ENCODE measurements around the gene HPCAL1.

The HPCAL1 gene

DNA sequence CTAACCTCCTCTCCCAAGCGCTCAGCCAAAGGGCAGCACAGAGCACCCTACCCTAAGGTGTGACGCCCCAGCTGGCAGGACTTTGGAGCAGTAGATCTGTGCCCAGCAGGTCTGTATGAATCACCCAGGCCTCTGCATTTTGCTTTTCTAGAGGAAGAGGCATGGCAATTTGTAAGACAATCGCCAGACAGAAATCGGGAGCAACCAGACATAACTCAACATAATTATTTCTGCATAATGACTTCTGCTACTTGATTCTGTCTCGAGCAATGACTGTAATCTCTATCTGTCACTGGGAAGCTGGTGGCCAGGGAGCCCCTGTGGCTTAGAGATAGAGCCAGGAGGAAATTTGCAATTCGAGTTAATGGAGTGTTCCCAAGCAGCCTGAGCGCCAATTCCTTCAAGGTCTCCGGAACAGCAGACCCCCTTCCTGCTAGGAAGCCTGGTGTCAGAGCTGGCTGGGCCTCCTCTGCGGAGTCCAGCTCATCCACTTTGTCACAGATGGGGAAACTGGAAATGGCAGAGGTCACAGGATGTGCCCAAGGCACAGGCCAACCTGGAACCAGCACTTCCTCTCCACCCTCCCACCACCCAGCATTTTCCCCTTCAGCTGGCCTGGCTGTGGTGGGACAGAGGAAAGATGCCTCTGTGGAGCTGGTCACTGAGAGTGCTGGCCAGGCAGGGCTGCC is 90.4 kb downstream of the HPCAL1 start:
- no peak for DNase-seq

DNA sequence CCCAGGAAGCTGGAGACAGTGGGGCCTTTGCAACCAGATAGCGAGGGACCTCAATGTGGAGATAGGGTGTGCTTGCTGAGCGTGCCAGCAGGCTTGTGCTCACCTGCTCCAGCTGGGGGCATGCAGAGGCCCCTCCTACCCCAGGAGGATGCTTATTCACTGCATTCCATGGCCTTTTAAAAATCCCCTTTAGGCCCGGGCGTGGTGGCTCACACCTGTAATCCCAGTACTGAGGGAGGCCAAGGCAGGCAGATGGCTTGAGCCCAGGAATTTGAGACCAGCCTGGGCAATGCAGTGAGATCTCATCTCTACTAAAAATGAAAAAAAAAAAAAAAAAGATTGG is 90.9 kb downstream of the HPCAL1 start:
- DNase-seq = no peak

DNA sequence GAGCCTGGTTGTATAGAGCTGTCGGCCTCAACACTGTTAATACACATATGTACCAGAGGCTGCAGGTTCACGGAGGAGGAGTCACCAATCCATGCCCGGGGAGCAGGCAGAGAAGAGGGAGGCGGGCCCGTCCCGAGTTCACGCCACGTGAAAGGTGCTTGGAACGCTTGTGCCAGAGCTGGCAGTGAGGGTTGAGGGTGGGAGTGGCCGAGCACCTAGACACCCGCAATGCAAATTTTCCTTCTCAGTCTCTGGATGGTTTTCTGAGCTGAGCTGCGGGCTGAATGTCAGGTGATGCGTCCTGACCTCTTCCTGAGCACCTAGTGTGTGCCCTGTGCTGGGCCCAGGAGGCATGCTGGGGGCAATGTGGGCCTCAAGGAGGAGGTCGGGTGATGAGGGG is 93.2 kb downstream of the HPCAL1 start:
- DNase-seq = no peak

DNA sequence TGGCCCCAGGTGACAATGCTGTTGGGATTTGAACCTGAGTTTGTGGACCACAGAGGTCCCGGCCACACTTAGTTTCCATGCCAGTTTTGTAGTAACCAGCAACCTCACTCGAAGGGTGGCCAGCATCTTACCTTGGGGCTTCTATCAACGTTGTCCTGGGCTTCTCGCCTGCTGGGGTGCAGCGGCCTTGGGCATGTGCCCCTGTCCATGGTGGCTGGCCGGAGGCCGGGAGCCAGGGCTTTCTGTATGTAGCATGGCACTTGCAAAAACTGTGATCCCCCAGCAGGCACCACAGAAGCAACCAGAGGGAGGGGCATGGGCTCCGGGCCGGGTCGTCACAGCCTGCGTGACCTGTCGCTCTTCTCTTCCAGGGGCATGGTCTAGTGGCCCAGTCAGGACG is 93.8 kb downstream of the HPCAL1 start:
- no peak for DNase-seq

DNA sequence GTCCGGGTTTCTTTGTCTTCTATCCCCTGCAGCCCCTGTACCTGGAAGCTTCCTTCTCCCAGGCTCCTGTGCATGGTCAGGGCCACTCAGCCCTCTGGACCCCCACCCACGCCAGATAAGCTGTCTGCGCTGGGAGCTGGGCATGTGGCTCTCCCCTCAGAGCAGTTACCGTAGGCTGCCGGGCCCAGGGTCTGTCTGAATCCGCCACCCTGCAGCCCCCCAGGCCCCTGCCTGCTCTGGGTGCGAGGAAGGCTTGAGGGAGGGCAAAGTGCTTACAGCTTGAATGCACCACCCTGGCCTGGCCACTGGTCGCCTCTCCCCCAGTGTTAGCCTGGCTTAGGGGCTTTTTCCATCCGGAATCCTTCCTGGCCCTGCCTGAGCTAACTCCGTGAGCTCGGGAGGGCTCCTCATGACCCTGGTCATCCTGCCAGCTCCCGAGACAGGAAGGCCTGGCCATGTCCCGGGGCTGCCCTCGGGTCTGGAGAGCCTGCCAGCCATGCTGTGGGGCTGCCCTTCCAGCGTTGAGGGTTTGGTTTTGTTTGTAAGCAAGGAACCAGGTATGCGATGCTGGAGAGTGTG is 94.7 kb downstream of the HPCAL1 start:
- no peak for DNase-seq

DNA sequence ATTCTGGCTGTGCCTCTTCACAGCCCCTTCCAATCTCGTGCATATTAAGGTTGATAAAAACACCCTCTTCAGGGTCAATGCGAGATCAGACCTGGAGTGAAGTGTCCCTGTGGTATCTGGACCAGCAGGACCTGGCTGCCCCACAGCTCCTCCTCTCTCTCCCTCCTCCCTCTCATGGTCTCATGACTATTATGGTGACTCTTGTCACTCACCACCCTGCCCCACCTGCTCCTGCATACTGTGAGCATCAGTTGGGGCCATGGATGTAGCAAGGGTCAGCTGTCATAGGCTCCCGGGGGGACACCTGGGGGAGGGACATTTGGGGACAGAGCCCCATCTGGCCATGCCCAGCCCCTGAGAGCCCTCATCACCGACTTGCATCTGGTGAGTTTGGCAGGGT is 95.2 kb downstream of the HPCAL1 start:
- DNase-seq = no peak

DNA sequence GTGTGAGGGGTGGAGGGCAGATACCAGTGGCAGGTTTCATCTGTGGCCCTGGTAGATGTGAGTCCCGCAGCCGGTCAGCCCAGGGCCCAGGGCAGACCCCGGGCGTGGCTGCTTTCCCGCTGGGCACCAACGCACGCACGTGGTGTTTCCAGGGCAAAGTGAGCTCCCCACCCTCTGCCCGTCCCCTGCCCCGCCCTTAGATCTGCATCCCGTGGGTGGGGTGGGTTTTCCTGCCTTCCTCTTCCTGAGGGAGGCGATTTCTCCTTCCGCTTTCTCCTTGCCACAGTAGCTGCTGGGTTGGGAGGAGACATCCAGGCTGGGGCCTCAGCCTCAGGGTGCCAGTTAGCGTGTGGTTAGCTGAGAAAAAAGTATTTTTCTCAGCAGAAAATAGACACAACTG is 95.8 kb downstream of the HPCAL1 start:
- no peak for DNase-seq

DNA sequence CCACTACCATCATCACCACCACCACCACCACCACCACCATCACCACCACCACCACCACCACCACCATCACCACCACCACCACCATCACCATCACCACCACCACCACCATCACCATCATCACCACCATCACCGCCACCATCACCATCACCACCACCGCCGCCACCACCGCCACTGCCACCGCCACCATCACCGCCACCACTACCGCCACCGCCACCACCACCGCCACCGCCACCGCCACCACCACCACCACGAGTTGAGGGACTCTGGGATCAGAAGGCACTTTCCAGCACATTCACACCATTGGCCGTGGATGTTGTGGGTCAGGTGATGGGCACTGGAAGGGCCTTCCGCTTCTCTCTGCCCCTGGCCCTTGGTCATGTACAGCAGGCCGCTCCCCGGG is 96.7 kb downstream of the HPCAL1 start:
- no peak for DNase-seq

DNA sequence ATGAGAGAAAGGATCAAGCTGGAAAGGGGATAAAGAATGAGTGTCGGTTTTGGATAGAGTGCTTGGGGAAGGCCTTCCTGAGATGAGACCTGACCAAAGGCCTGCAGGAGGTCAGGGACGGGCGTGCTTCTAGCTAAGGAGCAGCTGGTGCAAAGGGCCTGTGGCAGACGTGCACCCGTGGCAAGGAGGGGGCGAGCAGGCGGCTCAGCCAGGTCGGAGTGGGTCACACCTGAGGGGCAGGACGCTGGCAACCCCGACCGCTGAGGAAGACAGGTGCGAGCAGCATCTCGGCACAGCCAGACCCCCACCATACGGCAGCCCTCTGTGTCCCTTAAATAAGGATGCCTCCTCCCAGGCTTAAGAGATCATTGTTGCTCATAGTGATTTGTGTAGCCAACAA is 97.3 kb downstream of the HPCAL1 start:
- no peak for DNase-seq

DNA sequence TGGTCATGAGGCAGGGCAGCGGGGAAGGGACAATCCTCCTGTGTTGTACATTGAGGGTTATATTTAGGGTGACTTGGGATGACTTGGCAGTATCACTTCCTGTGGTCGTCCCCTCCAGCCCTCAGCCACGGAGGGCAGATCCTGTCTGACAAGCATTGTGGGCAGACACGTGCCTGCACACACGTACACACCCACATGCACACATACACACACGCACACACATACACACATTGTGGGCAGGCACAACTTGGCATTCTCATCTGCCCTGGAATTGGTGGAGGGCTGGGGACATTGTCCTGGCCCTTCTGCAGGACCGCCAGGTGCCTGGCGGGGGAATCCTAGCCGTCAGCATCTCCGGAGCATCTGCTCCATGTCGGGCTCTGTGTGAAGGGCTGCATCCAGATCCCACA is 97.9 kb downstream of the HPCAL1 start:
- DNase-seq = no peak

DNA sequence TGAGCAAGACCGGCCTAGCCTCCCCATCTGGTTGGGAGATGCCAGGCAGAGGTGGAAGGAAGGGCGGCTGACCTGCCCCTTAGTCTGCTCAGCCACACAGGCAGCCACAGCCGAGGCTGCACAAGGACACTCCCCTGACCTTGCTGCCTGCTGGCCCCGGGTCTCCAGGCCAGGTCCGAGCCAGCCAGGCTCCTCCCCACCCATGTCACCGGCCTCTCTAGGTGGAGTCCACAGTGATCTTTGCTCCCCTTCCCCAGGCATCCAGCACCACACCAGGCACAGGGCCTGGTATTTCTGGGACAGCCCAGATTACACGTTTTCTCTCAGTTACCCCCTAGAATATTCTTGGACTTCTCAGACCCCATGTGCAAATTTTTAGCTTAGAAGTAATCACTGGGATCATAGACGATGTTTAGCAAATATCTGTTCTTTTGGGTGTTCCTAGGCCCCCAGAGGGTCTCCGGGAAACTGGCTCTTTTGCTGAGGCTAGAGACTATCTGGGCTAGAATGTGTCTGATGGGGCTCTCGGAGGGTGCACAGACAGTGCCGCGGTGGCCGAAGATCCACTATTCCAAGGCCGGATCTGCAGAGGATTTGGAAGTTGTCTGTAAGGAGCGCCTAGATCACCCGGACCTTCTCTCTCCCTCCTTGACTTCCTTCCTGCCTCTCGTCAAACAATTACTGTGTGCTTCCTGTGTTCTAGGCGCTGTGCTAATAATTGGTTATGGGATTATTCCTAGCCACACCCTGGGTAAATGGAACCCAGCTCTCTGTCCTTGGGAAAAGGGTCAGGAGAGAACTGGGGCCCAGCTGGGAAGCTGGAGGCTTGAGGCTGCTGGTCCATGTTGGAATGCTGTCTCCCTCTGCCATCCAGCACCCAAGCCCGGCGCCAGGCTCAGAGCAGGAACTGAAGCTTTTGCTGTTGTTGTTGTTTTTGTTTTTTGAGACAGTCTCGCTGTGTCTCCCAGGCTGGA is 98.6 kb downstream of the HPCAL1 start:
- no peak for DNase-seq

DNA sequence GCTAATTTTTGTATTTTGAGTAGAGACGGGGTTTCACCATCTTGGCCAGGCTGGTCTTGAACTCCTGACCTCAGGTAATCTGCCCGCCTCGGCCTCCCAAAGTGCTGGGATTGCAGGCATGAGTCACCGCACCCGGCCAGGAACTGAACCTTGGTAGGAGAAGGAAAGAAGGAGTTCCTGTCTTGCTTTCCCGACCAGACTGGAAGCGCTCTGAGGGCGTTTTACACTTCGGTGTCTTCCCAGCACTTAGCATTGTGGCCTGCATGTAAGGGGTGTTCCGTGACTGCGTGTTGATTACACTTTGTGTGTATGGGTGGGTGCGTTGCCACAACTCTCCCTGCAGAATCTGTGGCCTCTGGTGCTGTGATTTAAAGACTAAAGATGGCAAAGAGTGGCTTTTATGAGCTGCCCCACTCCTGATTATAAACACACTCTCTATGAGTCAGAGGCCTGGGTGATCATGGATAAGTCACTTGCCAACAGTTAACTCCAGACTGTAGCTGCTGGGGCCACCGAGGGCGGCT is 99.4 kb downstream of the HPCAL1 start:
- DNase-seq = no peak

DNA sequence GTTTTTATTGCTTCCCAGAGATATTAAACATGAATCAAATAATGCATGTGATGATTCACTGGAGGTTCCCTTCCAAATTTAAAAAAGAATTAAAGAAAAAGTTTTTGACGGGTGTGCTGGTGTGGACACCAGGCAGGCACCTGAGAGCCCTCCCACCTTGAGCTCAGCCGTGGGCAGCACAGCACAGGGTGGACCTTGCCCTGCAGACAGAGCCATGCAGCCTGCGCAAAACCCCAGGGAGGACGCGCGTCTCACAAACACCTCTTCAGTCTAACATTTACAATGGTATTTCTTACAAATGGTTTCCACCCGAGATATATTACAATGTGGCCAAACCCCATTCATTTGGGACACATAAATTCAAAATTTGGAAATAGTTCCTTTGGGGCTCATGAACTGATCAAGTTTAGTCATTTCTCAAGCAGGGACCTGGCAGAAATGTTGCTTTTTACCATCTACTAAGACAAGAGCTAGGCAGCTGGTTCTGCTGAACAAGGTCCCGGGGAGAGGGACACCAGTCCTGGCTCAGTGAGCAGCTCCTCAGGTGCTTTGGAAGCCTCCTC is 100.0 kb downstream of the HPCAL1 start:
- no peak for DNase-seq

DNA sequence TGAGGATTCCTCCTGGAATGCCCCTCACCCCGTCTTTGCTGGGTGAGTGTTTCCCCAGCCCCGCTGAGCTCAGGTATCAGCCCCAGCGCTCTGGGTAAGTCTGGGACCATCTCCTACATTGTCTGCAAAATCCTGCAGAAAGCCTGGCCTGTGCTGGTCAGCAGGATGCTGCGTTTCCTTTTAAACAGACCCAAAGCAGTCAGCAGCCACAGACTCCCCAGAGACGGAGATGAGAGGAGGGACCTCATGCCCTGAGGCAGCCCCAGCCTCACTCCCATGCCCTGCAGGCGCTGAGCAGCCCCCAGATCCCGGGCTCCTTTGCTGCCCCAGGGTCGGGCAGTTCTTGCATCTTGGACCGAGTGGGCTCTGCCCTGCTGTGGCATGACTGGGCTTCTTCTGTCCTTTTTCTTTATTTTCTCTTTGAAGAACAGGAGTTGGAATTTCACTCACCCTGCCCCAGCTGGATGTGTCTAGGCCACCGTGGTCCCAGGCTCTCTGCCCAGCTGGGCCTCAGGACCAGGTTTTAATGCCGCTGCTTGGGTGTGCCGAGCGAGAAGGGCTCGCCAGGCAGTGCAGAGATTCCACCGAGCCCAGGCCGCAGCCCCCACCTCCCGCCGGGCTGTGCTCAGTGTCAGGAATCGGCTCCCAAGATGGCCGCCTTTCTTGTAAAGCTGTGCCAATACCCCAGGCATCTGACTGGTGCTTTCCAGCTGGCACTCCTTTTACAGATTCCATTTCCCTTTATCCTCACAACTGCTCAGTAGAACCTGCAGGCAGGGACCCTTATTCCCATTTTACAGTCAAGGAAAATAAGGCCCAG is 101.8 kb downstream of the HPCAL1 start:
- no peak for DNase-seq

DNA sequence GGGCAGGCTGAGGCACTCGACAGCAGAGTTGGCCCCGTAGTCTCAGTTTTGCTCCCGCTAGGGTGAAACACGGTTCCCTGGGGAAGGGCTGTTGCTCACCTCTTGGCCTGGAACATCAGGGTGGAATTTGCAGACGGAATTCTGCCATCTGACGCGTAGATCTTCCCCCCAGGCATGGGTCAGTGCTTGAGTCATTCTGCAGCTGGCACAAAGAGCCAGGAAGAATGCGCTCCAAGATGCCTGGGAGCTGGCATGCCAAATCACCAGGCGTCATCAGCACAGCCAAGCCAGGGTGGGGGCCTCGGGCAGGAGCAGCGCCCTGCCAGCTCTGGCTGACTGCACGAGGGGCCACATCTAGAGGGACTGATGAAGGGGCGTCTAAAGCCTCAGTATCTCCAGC is 102.7 kb downstream of the HPCAL1 start:
- DNase-seq = no peak

DNA sequence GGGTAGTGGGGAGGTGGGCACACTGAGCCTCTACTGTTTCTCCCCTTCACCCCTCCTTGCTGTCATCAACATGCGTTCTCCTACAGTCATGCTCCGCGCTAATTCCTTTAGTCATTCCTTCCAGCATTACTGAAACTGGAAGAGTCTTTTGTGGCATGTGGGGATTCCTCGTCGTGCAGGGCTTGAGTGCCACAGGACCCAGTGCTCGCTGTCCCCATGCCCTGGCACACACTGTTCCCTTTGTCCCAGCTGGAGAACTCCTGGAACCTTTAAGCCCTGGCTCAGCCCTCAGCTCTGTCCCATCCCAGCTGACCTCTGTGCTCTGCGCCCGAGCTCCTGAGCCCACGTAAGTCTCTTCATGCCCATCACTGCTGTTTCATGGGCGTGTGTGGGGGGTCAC is 103.3 kb downstream of the HPCAL1 start:
- DNase-seq = no peak

DNA sequence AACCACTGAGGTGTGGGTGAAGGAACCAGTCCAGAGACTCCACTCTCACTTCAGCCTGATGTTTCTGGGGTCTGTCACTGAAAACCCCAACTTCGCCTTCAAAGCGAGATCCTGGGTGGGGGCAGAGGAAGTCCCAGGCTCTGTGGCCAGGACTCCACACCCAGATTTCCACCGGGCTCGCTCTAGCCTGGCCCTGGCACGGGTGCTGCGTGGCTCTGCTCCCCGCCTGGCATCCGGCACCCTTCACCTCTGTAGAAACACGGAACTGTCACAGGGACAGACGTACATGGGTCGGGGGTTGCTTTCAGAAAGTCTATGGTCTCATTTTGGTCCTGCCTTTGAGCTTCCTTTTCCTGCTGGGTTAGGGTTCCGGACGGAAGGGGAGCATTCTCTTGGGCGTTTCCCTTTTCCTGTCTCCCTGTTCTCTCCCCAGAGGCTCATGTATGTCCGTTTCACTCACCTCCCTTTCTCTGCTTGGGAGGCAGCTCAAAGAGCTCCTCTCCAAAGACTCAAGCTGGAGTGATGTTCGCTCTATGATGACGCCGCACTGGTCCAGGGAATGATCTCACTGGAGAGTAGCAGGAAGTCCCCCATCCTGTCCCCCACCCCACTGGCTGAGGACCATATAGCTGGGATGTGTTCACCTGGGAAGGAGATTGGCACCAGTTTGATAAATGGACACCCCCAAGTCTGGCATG is 103.9 kb downstream of the HPCAL1 start:
- no peak for DNase-seq

DNA sequence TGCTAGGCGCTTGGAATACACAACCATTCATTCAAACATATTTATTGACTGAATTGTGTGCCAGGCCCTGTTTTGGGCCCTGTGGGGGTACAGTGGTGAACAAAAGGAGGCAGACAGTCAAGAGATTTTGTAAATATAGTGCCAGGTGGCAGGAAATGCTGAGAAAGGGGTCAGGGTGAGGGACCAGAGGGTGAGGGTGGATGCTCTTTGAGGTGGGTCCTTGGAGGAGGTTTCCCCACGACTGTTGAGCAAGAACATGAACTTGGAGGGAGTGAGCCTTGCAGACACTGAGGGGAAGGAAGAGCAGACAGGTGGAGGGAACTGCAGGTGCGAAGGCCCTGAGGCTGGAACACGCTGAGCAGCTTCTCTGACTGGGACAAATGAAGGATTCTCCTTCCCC is 104.7 kb downstream of the HPCAL1 start:
- DNase-seq = no peak

DNA sequence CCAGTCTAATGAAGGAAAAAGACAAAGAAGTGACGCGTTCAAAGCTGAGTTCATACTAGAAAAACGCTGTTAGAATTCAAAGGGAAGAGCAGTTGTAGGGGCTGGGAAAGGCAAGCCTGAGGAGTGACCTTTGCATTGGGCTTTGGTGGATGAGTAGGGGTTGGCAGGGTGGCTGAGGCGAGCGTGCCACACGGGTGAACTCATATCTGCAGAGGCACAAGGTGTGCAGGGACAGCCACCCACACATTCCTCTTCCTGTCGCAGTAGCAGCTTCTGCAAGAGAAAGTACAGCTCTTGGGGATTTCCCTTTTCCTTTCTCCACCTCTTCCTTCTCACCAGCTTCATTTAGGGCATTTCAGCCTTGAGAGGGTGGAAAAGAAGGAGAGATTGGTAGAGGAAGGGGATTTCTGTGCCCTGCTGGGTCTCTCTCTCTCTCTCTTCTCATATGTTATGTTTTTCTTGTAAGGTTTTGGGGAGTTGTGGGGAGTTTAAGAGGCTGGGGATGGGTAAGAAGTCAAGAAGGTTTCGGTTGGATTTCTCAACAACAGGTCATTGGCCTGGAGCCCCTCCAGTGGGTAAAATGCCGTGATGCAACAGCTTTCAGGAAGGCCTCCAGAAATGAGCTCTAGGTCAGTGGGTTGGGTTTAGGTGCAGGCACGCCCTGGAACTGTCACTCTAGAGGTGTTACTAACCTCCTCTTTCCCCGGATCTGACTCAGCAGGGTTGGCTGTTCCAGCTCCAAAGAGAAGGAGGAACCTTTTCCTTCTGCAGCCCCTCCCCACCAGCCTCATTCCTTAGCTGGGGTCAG is 105.3 kb downstream of the HPCAL1 start:
- DNase-seq = peak; percentile 43 to 55

DNA sequence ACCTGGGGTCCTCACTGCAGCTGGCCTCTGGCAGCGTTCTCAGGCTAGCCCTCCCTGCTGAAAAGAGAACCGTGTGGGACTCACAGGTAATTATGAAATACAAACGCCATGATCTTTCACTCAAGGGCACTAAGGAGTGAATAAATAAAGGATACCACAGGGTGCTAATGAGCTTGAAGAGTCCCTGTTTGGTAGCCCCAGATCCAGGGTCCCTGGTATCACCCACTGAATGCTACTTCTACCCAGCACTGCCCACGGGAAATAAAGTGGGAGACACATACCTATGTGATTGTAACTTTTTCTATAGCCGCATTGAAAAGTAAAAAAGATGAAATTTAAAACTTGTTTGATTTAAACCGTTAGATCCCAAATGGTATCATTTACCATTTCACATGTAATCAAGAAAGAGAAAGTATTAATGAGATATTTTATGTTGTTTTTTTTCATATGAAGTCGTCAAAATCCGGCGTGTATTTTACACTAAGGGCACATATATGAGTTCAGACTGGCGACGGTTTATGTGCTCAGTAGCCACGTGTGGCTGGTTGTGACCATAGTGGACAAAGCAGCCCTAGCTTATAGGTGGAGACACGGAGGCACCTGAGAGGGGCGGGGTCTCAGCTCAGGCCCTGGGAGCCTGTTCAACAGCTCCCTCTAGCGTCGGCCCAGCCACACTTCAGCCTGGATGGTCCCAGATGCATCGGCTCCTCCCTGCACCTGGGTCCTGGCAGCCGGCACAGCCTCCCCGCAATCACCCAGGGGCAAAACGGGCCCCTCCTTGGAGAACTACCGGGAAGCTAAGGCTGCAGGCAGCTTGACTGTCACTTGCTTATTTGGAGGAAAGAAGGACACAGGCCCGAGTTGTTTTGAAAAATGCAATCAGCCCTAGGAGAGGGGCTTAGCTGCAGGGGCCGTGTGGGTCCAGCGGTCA is 106.2 kb downstream of the HPCAL1 start:
- DNase-seq = peak; percentile 75 to 77

Data from activated CD4-positive, alpha-beta T cell treated with anti-CD3 and anti-CD28 coated beads, Interleukin-2, amount 50 U/mL, for 4 hours (primary cell).